CD1c-positive myeloid dendritic cell (primary cell): Measurements from ENCODE around the gene SOX6.
"Not testable (repeated sequence)": the region's sequence is repeated elsewhere in the genome, so short reads cannot be mapped to it uniquely, and the experiment has no call there.

ENCODE experiments used
- DNase-seq: peaks from one replicate; pipeline ENCODE4 v3.0.0-alpha.2; 2016; ENCODE audit errors: extremely low spot score

SOX6 gene

DNA sequence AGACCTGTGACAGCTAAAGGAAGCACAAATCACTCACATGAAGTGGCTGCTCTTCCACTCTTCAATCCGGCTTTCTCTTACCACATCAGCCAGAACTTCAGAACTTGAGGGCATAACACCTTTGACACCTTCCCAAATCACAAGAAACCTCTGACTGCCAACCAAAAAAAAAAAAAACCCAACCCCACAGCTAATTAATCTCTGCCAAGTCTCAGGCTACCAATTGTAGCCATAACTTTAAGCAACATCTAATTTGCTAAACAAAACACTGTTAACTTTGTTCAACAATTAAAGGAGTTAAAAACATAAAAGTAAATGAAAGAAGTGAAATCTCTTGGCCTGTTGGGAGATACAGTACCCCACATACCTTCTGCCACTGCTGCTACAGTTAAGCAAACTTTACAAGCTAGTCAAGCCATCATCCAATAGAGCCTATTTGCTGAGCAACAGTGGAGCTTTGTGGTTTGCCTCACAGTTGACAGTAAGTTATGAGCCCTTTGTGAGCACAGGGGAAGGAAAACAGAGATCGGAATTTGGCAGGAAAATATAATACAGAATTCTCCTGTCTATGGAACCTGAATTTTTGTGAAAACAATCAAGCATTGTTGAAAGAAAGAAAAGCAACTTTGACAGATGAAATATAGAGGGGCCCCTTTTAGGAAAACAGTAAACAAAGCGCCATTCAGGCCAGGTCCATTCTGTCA lies at the start of gene SOX6:
Gene SOX6 (minus strand): TSS at position 490 of the 704 bp plus-strand sequence. CDS start 15,298 bp downstream, outside the sequence.
- DNase-seq = no peak

DNA sequence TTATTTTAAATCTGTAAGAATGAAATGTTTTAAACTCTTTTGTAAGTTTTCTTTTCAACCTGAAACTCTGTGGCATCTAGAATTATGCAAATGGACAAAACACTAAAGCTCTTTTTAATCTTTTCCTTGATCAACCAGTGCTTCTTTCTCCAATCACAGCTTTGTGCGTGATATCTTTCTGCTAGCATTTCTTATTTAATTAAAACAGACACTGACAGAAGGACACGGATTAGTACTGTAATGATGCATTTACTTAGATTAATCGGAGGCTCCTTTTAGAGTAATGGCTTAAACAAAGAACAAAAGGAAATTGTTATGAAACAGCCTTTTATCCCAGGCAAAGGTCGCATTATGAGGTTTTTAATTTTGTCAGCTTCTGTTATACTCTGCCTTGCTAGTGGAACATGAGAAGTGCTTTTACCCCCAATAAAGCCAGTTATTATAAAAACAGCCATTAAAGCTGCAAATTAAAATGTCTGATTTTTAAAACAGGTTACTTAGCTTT lies 48.5 kb upstream of the SOX6 start:
- DNase-seq = no peak

DNA sequence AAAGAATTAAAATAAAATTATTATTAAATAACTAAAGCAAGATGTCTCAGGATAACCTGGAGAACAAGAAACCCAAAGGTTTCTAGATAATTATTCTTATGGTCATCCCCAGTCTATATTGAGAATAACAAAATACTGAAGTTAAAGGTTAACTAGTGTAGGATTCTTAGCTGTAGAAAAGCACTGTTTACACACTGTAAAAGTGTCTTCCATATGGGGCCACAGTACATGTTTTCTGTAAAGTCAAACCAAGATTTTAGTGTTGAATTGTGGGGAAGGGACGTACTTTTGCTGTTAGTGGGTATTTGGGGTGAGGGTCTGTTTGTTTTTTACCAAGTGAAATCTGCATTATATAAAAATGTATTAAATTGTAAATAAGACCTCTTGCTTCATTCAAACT lies 47.5 kb upstream of the SOX6 start:
- DNase-seq = no peak

DNA sequence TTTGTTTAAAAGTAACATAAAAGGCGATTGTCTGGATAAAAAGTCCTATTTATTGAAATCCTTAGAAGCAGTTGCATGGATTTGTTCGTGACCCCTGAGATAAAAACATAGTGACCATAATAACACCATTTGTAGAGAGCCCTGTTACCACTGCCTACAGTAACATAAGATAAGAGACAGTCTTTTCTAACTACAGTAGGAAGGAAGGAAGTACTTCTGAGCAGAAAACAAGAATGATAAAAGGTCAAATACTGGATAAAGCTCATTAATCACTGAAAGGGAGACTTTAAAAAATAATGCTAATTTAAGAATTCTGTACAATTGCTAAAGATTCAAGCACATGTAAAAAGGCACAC lies 47.1 kb upstream of the SOX6 start:
- DNase-seq = no peak

- DNase-seq = no peak
These were observed 46.5 kb upstream of the SOX6 start for GRCh38 chr11:16402654-16403447.

DNA sequence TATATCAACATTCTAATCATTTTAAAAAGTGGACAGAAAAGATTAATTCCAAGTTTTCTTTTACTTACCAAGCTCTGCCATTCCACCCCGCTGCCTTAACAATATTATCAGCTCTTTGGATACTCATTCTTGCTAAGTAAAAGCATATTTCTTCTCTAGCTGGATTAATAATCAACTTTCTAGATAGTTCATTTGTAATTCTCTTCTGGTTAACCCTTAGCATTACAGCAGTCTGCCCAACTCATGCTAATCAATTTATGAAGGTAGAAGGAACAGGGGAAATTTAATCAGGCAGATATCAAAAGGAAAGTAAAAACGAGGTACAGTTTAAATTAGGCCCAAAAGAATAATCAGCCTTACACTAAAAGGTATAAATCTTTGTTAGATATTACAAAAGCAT lies 41.0 kb upstream of the SOX6 start:
- DNase-seq = no peak

GRCh38 chr11:16395601-16396000 lies 39.3 kb upstream of the SOX6 start:
- DNase-seq = no peak

GRCh38 chr11:16394947-16395346 lies 38.6 kb upstream of the SOX6 start:
- no peak for DNase-seq

DNA sequence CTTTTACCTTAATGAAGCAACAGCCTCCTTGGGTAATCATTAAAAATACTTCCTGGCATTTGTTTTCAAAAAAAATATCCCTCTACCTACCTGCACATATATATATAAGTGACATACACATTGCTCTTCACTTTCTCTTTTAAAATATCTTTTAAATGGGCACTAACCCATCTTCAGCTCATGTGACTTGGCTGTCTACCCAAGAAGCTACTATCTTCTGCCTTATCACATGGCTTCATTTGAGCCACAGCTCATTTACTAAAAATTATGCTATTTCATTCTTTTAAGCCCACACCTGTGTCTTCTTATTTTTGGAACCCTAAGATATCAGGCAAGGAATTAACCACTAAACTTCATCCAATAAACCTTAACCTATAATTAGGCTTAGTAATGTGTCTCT lies 37.0 kb upstream of the SOX6 start:
- no peak for DNase-seq

DNA sequence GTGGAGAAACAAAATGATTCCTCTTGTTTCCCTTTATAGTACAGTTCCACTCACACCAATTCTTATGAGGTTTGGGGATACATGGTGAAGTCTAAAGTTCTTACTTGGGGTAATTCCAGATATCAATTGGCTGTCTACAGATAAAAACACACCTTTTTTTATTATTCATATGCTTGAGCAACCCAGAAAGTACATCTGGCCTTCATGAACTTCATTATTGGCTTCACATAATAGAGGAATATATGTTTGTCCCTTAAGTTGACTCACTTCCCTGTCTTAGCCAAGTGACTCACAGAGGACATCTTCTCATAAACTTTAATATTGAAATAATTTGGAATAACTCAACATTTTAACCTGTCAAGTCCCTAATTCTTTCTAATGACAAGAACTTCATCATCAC lies 36.3 kb upstream of the SOX6 start:
- DNase-seq = no peak

- DNase-seq = not testable (repeated sequence)
These were observed 34.5 kb upstream of the SOX6 start for GRCh38 chr11:16390826-16391225.

GRCh38 chr11:16385099-16385498 lies 28.8 kb upstream of the SOX6 start:
- DNase-seq = no peak

- no peak for DNase-seq
These were observed 26.5 kb upstream of the SOX6 start for GRCh38 chr11:16382638-16383380.

DNA sequence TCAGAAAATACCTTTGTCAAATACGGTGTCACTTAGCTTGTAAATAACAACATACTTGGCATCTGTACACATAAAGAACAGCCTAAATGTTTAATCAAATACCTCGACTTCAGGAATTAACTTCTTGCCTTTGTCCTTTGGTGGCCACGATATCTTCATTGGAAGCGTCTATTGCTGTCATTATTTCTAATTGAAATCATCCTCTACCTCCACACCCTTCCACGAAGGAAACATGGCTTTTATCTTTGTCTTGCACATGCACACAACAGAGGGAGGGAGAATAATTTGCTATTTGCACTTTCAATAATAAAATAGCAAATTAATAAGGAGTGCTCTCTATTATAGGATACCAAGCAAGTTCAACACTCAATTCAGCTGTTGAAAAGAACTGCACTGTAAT lies 25.8 kb upstream of the SOX6 start:
- DNase-seq = no peak

DNA sequence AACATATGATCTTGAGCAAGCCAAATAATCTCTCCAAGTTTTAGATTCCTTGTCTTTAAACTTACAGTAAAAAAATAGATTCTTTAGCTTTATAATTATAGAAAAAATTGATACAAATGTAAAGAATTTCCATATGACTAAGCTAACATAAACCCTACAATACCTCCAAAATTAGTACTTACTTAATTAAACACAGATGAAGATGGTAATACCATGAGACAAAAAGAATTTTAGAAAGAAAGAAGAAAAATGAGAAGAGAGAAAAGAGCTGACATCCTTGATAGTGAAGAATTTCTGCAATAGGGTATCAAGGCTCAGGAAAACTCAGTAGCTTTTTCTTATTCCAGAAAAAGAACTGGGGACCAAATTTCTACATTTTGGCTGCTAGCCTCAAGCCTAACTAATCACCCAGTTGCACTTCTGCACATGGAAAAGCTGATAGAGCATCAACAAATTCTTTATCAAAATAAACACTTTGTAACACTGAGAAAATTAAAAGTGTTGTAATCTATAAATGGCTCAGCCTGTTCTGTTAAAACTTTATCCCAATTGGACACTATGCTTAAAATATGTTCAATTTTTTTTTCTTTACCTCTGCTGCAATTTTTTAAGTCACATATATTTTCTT lies 24.7 kb upstream of the SOX6 start:
- no peak for DNase-seq

- no peak for DNase-seq
These were observed 22.6 kb upstream of the SOX6 start for GRCh38 chr11:16378906-16379305.

- DNase-seq = no peak
These were observed 21.4 kb upstream of the SOX6 start for GRCh38 chr11:16377746-16378145.

- DNase-seq = not testable (repeated sequence)
These were observed 19.3 kb upstream of the SOX6 start for GRCh38 chr11:16375664-16376063.

DNA sequence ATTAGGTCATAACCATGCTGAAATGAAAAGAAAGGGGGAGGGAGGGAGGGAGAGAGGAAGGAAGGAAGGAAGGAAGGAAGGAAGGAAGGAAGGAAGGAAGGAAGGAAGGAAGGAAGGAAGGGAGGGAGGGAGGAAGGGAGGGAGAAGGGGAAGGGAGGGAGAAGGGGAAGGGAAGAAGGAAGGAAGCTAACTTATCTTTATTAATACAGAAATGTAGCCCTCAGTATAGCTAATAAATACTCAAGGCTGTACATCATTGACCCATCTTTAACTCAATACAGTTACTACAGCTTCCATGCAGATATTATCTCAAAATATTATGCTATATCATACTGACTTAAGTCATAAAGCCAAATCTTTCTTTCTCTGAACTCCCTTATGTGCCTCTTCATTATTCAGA lies 17.4 kb upstream of the SOX6 start:
- DNase-seq = no peak

- DNase-seq = no peak
These were observed 16.0 kb upstream of the SOX6 start for GRCh38 chr11:16372355-16372754.

GRCh38 chr11:16367252-16367651 lies 10.9 kb upstream of the SOX6 start:
- no peak for DNase-seq

GRCh38 chr11:16365581-16366228 lies 9.4 kb upstream of the SOX6 start:
- DNase-seq = no peak
